WERI-Rb-1 (cell line): ENCODE data around the gene KLK11.

ENCODE experiments used
- DNase-seq: peaks from one replicate; pipeline ENCODE4 v3.0.0-alpha.2; 2020
- H3K27ac ChIP-seq: fragments of 250-450 bp; sonication (Bioruptor Pico); 2 replicates; pipeline ENCODE4 v1.5.1; 2020; ENCODE audit warnings: mild to moderate bottlenecking, moderate library complexity
- H3K27me3 ChIP-seq: fragments of 250-450 bp; sonication (Bioruptor Pico); 2 replicates; pipeline ENCODE4 v1.5.1; 2021; ENCODE audit warnings: mild to moderate bottlenecking, low read depth, moderate library complexity; ENCODE audit not compliant: insufficient read depth, severe bottlenecking
- H3K36me3 ChIP-seq: fragments of 250-450 bp; sonication (Bioruptor Pico); 2 replicates; pipeline ENCODE4 v1.5.1; 2020; ENCODE audit warnings: mild to moderate bottlenecking, moderate library complexity
- H3K4me3 ChIP-seq: 2 replicates; pipeline ENCODE4 v1.5.1; 2011; ENCODE audit warnings: low read depth, mild to moderate bottlenecking, control low read depth, low read length
- H3K9me3 ChIP-seq: fragments of 250-450 bp; sonication (Bioruptor Pico); 2 replicates; pipeline ENCODE4 v1.5.1; 2021; ENCODE audit warnings: mild to moderate bottlenecking, moderate library complexity; ENCODE audit not compliant: severe bottlenecking
- TF ChIP-seq, protein P1 (sequence below): IDR thresholded peaks from 2 replicates; pipeline ENCODE4 v1.5.1; 2011; ENCODE audit warnings: low read depth, mild to moderate bottlenecking, control low read depth, inconsistent platforms, low read length

KLK11 gene

DNA sequence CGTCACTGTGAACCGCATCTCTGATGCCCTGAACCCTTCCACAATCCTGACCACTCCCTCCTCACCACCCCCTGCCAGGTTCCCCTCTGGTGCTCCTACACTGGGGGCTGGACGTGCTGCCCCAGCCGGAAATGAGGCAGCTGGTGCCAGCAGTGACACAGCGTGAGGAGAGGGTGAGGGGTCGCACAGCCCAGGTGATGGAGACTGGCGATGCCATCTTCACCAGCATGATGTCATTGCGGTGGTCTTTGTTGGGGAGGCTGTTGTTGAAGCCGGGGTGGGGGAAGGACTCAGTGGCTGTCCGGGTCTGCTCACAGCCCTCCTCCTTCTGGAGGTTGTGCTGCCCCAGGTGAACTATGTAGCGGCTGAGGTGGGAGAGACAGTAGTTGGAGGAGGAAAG lies 2.5 kb downstream of the KLK11 start:
- TF ChIP-seq, protein P1, sequence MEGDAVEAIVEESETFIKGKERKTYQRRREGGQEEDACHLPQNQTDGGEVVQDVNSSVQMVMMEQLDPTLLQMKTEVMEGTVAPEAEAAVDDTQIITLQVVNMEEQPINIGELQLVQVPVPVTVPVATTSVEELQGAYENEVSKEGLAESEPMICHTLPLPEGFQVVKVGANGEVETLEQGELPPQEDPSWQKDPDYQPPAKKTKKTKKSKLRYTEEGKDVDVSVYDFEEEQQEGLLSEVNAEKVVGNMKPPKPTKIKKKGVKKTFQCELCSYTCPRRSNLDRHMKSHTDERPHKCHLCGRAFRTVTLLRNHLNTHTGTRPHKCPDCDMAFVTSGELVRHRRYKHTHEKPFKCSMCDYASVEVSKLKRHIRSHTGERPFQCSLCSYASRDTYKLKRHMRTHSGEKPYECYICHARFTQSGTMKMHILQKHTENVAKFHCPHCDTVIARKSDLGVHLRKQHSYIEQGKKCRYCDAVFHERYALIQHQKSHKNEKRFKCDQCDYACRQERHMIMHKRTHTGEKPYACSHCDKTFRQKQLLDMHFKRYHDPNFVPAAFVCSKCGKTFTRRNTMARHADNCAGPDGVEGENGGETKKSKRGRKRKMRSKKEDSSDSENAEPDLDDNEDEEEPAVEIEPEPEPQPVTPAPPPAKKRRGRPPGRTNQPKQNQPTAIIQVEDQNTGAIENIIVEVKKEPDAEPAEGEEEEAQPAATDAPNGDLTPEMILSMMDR, result no peak
- no peak overlapping the region for H3K27ac ChIP-seq
- H3K36me3 ChIP-seq, result no peaks in the 10 kb centered on the region
- DNase-seq, result no peak
- H3K9me3 ChIP-seq, result no peaks in the 10 kb centered on the region
- peaks cover 83% of the 10 kb centered on the region for H3K27me3 ChIP-seq
- H3K4me3 ChIP-seq, result no peak overlapping the region

- TF ChIP-seq, protein P1, result no peak
- DNase-seq, result no peak
- H3K27me3 ChIP-seq, result peaks cover 83% of the 10 kb centered on the region
- no peaks in the 10 kb centered on the region for H3K36me3 ChIP-seq
- no peaks in the 10 kb centered on the region for H3K9me3 ChIP-seq
- no peak overlapping the region for H3K27ac ChIP-seq
- H3K4me3 ChIP-seq, result no peak overlapping the region
These were observed 3.9 kb downstream of the KLK11 start for GRCh38 chr19:51022526-51022925.

DNA sequence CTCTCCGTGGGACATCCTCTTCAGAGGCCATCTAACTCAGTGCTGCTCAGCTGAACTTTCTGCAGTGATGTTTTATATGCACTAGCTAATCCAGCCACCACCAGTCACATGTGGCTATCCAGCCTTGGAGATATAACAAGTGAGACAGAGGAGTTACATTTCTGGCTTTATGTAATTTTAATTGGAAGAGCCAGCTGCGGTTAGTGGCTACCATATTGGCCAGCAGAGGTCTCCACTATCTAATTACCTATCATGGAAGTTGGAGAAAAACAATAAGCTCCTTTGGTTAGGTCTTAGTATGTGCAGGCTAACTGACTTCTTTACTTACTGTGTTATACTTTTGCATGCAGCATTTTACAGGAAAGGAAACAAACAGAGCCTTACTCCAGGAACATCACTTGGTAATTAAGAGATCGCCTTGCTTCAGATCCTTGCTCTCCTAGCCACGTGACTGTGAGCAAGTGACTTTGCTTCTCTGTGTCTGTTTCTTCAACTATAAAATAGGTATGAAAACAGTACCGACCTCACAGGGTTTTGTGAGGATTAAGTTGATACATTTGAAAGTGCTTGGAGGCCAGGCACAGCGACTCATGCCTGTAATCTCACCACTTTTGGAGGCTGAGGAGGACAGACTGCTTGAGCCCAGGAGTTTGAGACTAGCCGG lies 5.3 kb downstream of the KLK11 start:
- H3K9me3 ChIP-seq, result no peaks in the 10 kb centered on the region
- no peak for DNase-seq

DNA sequence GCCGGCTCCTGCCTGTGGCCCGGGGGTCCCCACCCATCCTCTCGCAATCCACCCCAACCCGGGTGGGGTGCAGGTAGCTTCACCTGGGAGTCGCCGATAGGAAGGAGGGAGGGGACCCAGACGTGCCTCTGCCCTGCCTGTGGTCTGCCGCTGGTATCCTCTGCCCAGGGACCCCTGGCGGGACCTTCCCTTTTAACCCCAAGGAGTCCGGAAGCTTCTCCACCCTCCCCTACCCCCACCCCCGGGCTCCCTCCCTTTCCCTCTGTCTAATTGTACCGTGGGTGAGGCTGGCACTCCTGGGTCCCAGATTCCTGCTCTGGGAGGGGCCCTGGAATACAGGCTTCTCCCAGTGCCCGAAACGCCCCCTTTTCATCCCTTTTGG lies 6.9 kb downstream of the KLK11 start, which contains the start of gene KLK10:
Gene KLK10, minus strand, starts transcription at position 166 of the 382 bp plus-strand sequence. CDS start 579 bp downstream, outside the sequence.
- Histone ChIP-seq H3K27ac (no peak within 1 kb of the TSS), H3K36me3 (no peaks in the 10 kb centered on the region), H3K9me3 (no peaks in the 10 kb centered on the region), H3K27me3 (peaks cover 91% of the 10 kb centered on the region), H3K4me3 (no peak within 1 kb of the TSS)
- DNase-seq, result no peak
- TF ChIP-seq, protein P1, result no peak

More for the DNA sequence above, 5.3 kb downstream of the KLK11 start:
- Histone ChIP-seq H3K27me3 (peaks cover 82% of the 10 kb centered on the region), H3K27ac (no peak overlapping the region), H3K4me3 (no peak overlapping the region), H3K36me3 (no peaks in the 10 kb centered on the region)
- TF ChIP-seq, protein P1, result peak; percentile 61

- Histone ChIP-seq H3K4me3 (no peak overlapping the region), H3K27ac (no peak overlapping the region)
- DNase-seq, result no peak
These were observed 7.5 kb downstream of the KLK11 start for GRCh38 chr19:51018745-51019543.

More at GRCh38 chr19:51018745-51019543, 7.5 kb downstream of the KLK11 start:
- H3K9me3 ChIP-seq, result no peaks in the 10 kb centered on the region
- TF ChIP-seq, protein P1, result no peak
- H3K27me3 ChIP-seq, result peaks cover 95% of the 10 kb centered on the region
- H3K36me3 ChIP-seq, result no peaks in the 10 kb centered on the region
